Measurements from ENCODE around the gene C2CD2.

GRCh38 chr21:41861255-41861654, 92.6 kb downstream of the C2CD2 start:
- TF ChIP-seq CTCF (IDR thresholded peaks at IDR 0.05) (no peak), POLR2A (IDR thresholded peaks at IDR 0.05) (no peak), POLR2AphosphoS5 (IDR thresholded peaks at IDR 0.05) (no peak)

Data from breast epithelium (tissue), 3 donors.